Astrocyte of the spinal cord (primary cell): ENCODE measurements around the gene SLX4IP.
"Not testable (repeated sequence)": the region's sequence is repeated elsewhere in the genome, so short reads cannot be mapped to it uniquely, and the experiment has no call there.

Experiments
- DNase-seq: peaks from one replicate; pipeline ENCODE4 v3.0.0; 2011; ENCODE audit warnings: low read depth, low spot score
- H3K4me3 ChIP-seq: 2 replicates; pipeline ENCODE4 v1.5.1; 2011; ENCODE audit warnings: low read depth, mild to moderate bottlenecking, low read length, moderate library complexity
- in situ Hi-C: cut with HindIII; loops from 2 replicates; pipeline ENCODE4 v1.10.0; 2017; ENCODE audit warnings: low sequenced_read_pairs
- TF ChIP-seq, protein P1 (sequence below): IDR thresholded peaks from 2 replicates; pipeline ENCODE4 v1.5.1; 2012; ENCODE audit warnings: low read depth, mild to moderate bottlenecking, low read length, inconsistent platforms

The SLX4IP gene

DNA sequence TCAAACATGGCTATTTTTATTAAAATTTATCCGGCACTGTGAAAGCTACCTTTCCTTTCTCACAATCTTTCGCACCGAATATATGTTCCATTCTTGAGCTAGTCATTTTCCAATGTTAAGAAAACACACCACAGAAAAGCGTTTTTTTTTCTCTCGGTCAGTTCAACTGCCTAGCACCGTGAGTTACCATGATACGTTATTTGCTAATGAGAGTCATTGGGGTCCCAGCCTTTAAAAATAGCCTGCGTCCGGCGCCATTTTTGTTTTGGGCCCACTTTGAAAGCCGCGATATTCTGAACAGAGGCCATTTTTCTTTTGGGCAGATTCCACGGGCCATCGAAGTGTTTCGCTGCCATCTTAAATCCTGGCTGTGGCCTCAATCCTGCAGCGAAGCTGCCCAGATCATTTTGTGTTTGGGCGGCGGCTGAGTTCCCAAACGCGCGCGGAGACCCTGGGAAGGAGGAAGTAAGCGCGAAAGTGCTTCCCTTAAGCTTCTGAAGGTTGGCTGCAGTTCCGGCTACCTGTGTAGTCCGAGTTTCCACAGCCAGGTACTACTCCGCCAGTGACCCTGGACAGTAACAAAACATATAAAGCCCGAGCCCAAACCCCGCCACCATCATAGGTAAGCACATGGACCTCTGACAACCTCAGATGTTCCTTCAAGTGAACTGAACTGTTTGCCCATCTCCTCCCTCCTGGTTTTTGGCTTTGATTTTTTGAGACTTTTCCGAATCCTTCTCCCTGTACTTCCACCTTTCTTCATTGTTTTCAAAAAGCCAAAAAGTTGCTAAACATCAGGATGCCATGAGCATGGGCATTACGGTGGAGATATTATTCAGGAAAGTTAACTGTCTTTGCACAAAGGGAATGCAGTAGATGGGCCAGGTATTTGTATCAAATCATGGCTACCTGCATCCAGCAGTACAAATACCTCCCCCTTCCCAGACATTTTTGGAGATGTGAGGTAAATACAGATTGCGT, at the start of gene SLX4IP:
SLX4IP (plus strand) TSS at position 474 of the 981 bp plus-strand sequence. CDS start 22,900 bp downstream, outside the sequence.
- DNase-seq: peak; percentile 98
- H3K4me3 ChIP-seq: peak within 1 kb of the TSS; percentile 88
- in situ Hi-C loops: no loop called here
- TF ChIP-seq, protein P1, sequence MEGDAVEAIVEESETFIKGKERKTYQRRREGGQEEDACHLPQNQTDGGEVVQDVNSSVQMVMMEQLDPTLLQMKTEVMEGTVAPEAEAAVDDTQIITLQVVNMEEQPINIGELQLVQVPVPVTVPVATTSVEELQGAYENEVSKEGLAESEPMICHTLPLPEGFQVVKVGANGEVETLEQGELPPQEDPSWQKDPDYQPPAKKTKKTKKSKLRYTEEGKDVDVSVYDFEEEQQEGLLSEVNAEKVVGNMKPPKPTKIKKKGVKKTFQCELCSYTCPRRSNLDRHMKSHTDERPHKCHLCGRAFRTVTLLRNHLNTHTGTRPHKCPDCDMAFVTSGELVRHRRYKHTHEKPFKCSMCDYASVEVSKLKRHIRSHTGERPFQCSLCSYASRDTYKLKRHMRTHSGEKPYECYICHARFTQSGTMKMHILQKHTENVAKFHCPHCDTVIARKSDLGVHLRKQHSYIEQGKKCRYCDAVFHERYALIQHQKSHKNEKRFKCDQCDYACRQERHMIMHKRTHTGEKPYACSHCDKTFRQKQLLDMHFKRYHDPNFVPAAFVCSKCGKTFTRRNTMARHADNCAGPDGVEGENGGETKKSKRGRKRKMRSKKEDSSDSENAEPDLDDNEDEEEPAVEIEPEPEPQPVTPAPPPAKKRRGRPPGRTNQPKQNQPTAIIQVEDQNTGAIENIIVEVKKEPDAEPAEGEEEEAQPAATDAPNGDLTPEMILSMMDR: no peak

DNA sequence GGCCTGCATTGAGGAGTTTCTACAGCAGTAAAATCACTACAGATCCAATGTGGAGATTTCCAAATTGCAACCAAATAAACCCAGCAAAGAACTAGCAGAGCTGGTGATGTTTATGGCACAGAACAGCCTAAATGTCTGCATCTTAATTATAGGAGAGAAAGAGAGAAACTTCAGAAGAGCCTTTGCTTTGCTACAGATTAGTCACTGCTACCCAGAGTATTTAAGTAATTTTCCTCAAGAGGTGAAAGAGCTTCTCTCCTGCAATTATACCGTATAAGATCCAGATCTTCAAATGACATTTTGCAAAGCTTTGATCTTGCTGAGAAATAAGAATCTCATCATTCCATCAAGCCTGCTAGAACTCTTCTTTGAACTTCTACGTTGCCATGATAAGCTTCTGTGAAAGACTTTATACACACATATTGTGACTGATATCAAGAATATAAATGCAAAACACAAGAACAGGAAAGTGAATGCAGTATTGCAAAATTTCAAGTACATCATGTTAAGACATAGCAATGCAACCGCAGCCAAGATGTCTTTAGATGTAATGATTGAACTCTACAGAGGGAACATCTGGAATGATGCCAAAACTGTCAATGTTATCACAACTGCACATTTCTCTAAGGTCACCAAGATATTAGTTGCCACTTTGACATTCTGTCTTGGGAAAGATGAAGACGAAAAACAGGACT, 49.1 kb upstream of the SLX4IP start:
- no peak overlapping the region for H3K4me3 ChIP-seq
- TF ChIP-seq, protein P1: no peak
- DNase-seq: no peak
- in situ Hi-C loops: no loop called here

DNA sequence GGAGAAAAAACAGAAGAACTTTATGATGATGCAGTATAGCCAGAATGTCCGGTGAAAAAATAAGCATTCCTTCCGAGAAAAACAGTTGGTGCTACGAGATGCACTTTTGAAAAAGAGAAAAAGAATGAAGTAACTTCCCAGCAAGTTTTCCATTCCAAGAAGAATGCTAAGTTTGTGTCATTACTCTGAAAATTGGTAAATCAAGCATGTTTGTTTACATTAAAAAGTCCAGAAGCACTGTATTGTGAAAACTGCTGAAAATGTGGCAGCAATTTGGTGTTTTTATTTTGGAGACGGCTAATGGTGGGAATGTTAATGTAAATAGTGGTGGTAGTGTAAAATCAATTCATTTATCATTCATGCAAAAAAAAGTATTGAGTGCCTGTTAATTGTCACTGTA, 47.4 kb upstream of the SLX4IP start:
- TF ChIP-seq, protein P1: no peak
- no peak overlapping the region for H3K4me3 ChIP-seq
- no peak for DNase-seq
- in situ Hi-C loops: no loop called here

DNA sequence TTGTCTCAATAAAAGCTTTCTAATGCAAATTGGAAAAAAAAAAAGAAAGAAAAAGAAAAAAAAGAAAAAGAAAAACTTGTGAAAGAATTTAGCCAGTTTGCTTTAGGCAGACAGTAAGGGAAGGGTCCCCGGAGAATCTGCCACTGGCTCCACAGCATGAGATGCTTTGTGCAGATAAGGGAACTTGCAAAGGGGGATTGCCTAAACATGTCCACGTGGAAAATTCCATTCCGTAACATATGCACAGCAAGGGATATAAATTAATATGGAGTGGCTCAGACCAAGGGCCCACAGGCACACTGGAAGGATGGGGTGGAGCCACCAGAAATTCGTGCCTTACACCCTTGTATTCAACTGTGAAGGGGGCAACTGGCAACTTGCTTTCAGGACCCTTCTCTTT, 46.5 kb upstream of the SLX4IP start:
- in situ Hi-C loops: no loop called here
- no peak overlapping the region for H3K4me3 ChIP-seq
- TF ChIP-seq, protein P1: no peak
- DNase-seq: no peak

DNA sequence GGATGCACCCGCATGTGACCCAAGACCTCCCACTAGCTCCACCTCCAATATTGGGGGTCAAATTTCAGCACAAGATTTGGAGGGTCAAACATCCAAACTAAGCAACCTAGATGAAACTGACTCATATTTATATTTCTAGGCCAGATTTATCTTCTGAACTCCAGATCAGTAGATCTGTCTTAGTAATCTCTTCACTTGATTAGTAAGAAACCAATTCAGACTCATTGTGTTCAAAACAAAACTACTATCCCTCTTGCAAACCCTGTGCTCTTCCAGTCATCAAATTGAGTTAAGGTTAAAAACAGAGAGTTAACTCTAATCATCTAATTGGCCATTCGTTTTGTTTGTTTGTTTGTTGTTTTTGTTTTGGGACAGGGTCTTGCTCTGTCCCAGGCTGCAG, 44.4 kb upstream of the SLX4IP start:
- no peak for DNase-seq
- no peak overlapping the region for H3K4me3 ChIP-seq
- TF ChIP-seq, protein P1: no peak
- in situ Hi-C loops: no loop called here

DNA sequence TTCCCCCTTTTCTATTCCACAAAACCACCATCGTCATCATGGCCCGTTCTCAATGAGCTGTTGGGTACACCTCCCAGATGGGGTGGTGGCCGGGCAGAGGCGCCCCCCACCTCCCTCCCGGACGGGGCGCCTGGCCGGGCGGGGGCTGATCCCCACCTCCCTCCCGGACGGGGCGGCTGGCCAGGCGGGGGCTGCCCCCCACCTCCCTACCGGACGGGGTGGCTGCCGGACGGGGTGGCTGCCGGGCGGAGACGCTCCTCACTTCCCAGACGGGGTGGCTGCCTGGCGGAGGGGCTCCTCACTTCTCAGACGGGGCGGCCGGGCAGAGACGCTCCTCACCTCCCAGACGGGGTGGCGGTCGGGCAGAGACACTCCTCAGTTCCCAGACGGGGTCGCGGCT, 40.4 kb upstream of the SLX4IP start:
- in situ Hi-C loops, DNase-seq, H3K4me3 ChIP-seq: not testable (repeated sequence)
